ENCODE results near the gene DENND2D. TPM values are rescaled to one million over a fixed set of nuclear protein-coding genes. Genes with fewer than 3 reads are reported as not detected.

Gene DENND2D
- total and polyA plus RNA-seq, 10 of the 15 experiments (the other 5 are each of a cell fraction or from before 2014, with no cell fraction given) = 149 to 375 (median 172) TPM

GRCh38 chr1:111140680-111140967, 59.8 kb downstream of the DENND2D start:
- intact Hi-C loops (cut with micrococcal nuclease; ENCODE audit: unreplicated experiment) = loop anchor here (2.0 to 10.0 kb wide), 4 partner anchors 80 to 614 kb away; partner anchors contain the start of genes CD53 and DDX20
- peaks cover 83% of the 10 kb centered on the region for H3K79me2 ChIP-seq (ENCODE audit: control insufficient read depth, insufficient read depth, low read length)
- no peaks in the 10 kb centered on the region for H4K20me1 ChIP-seq (ENCODE audit: control insufficient read depth, insufficient read depth)
- in situ Hi-C loops (cut with MboI) = no loop called here
- peak overlapping the region; percentile 68 for H2AFZ ChIP-seq (ENCODE audit: control insufficient read depth, low read depth, low read length)
- peak overlapping the region; percentile 93 for H3K9ac ChIP-seq (ENCODE audit: control insufficient read depth, insufficient read depth, low read length)
- ChIA-PET SMC1A (ENCODE audit: uncharacterized antibody, unreplicated experiment) (interaction anchor here (0.9 to 13.3 kb wide), 8 partner anchors 11 to 77 kb away, joined by 3 to 164 read pairs (median 36); no protein-coding TSS in a partner anchor), RAD21 (ENCODE audit: unreplicated experiment) (interaction anchor here (2.0 to 7.9 kb wide), 6 partner anchors 10 to 77 kb away, joined by 6 to 109 read pairs (median 20); no protein-coding TSS in a partner anchor), CTCF (interaction anchor here (1.3 to 7.4 kb wide), 5 partner anchors 10 to 148 kb away, joined by 4 to 36 read pairs (median 4); no protein-coding TSS in a partner anchor), POLR2A (interaction anchor here (0.6 to 9.1 kb wide), 8 partner anchors 8 to 269 kb away, joined by 5 to 62 read pairs (median 10); no protein-coding TSS in a partner anchor)
- FAIRE-seq (no peak), DNase-seq (ENCODE audit: low read depth, low spot score) (no peak), ATAC-seq (no peak)
- H3K4me1 ChIP-seq (ENCODE audit: control insufficient read depth, insufficient read depth, low read length) = peaks cover 16% of the 10 kb centered on the region
- H3K36me3 ChIP-seq (ENCODE audit: control insufficient read depth in 2 of 2, insufficient read depth in 2 of 2, low read length in 1 of 2) = peaks cover 0 to 9% of the 10 kb centered on the region in 2 experiments; a peak in 1 of 4 replicates
- H3K9me3 ChIP-seq (replicated peaks; ENCODE audit: control insufficient read depth, insufficient read depth, low read length) = no peaks in the 10 kb centered on the region
- peak overlapping the region; percentile 95 for H3K4me3 ChIP-seq
- TF ChIP-seq MLLT1 (IDR thresholded peaks at IDR 0.05) (0 out of 2 replicates have a peak, but pooled peaks have one; percentile 44), HDGF (IDR thresholded peaks at IDR 0.05) (no peak), MAX (IDR thresholded peaks at IDR 0.05; ENCODE audit: low read depth, low read length) (0 out of 2 replicates have a peak, but pooled peaks have one; percentile 0), CEBPZ (IDR thresholded peaks at IDR 0.05; ENCODE audit: low read depth, low read length) (no peak), NBN (IDR thresholded peaks at IDR 0.05) (no peak), MTA3 (IDR thresholded peaks at IDR 0.05; ENCODE audit: borderline replicate concordance, low read length) (0 out of 2 replicates have a peak, but pooled peaks have one; percentile 56), SREBF2 (IDR thresholded peaks at IDR 0.05; ENCODE audit: low read length) (no peak)
- WGBS (ENCODE audit: insufficient coverage, insufficient replicate concordance, low lambda C conversion rate, missing lambda C conversion rate) = 1% methylated on average over 9 of the region's 9 CpGs
- BruUV-seq (replicated peaks) = no TSS peak
- H3K27me3 ChIP-seq (replicated peaks in 1 of 2; ENCODE audit: control insufficient read depth in 2 of 2, insufficient read depth in 2 of 2, low read length in 1 of 2) = no peaks in the 10 kb centered on the region
- H3K4me2 ChIP-seq (ENCODE audit: control insufficient read depth, insufficient read depth) = peak overlapping the region; percentile 91
- peak overlapping the region; percentile 89 for H3K27ac ChIP-seq (ENCODE audit: control insufficient read depth, insufficient read depth)
